Mesenchymal stem cell (in vitro differentiated cells and primary cell): ENCODE measurements around the gene GALNT13. TPM values are rescaled to one million over a fixed set of nuclear protein-coding genes. Genes with fewer than 3 reads are reported as not detected.

ENCODE experiments used
- DNase-seq: peaks from one replicate; pipeline ENCODE4 v3.0.0-alpha.2; 2013
- H2AFZ ChIP-seq: one replicate; pipeline ENCODE4 v1.6.1; 2013; ENCODE audit warnings: low read depth, mild to moderate bottlenecking, control low read depth, inconsistent platforms, low read length, moderate library complexity
- H2AK5ac ChIP-seq: 2 replicates; pipeline ENCODE4 v1.6.1; 2013; ENCODE audit warnings: low read length, moderate library complexity, mild to moderate bottlenecking, inconsistent platforms; ENCODE audit not compliant: severe bottlenecking
- H2BK120ac ChIP-seq: one replicate; pipeline ENCODE4 v1.6.1; 2013; ENCODE audit warnings: low read depth, mild to moderate bottlenecking, inconsistent platforms, low read length, moderate library complexity
- H2BK12ac ChIP-seq, 2 experiments: one replicate each; pipeline ENCODE4 v1.6.1; 2013; ENCODE audit warnings: inconsistent platforms in 2 of 2, low read length in 2 of 2, mild to moderate bottlenecking in 2 of 2, moderate library complexity in 2 of 2, control low read depth in 1 of 2
- H2BK15ac ChIP-seq: one replicate; pipeline ENCODE4 v1.6.1; 2013; ENCODE audit warnings: mild to moderate bottlenecking, low read depth, inconsistent platforms; ENCODE audit not compliant: poor library complexity, severe bottlenecking
- H2BK5ac ChIP-seq: 2 replicates; pipeline ENCODE4 v1.6.1; 2013; ENCODE audit warnings: low read depth, mild to moderate bottlenecking, low read length, control low read depth, inconsistent platforms; ENCODE audit not compliant: poor library complexity, severe bottlenecking
- H3K14ac ChIP-seq, 2 experiments: one replicate each; pipeline ENCODE4 v1.6.1; 2013; ENCODE audit warnings: inconsistent platforms in 2 of 2, low read length in 2 of 2, control low read depth in 1 of 2, mild to moderate bottlenecking in 1 of 2, moderate library complexity in 1 of 2
- H3K18ac ChIP-seq, 2 experiments: one replicate each; pipeline ENCODE4 v1.6.1; 2013; ENCODE audit warnings: inconsistent platforms in 2 of 2, low read length in 2 of 2, control low read depth in 1 of 2, low read depth in 1 of 2, mild to moderate bottlenecking in 1 of 2
- H3K23ac ChIP-seq, 2 experiments: one replicate each; pipeline ENCODE4 v1.6.1; 2013; ENCODE audit warnings: inconsistent platforms in 2 of 2, low read length in 2 of 2, mild to moderate bottlenecking in 2 of 2, moderate library complexity in 2 of 2, control low read depth in 1 of 2
- H3K27ac ChIP-seq: 2 replicates; pipeline ENCODE4 v1.5.1; 2013; ENCODE audit warnings: mild to moderate bottlenecking, moderate library complexity, low read length, control low read depth, inconsistent platforms; ENCODE audit not compliant: poor library complexity, severe bottlenecking
- H3K27me3 ChIP-seq, 2 experiments: 2 replicates each; pipeline versions ENCODE4 v1.6.1 to v1.7.0; 2013; ENCODE audit warnings: low read length in 2 of 2, mild to moderate bottlenecking in 2 of 2, moderate library complexity in 2 of 2, control low read depth in 1 of 2, inconsistent platforms in 1 of 2; ENCODE audit not compliant: control insufficient read depth in 1 of 2, insufficient read depth in 1 of 2
- H3K36me3 ChIP-seq, 2 experiments: 2 replicates each; pipeline versions ENCODE4 v1.6.1 to v1.7.0; 2013; ENCODE audit warnings: low read length in 2 of 2, control low read depth in 1 of 2, inconsistent platforms in 1 of 2, low read depth in 1 of 2, mild to moderate bottlenecking in 1 of 2; ENCODE audit not compliant: insufficient read depth in 2 of 2, control insufficient read depth in 1 of 2
- H3K4ac ChIP-seq, 2 experiments: one replicate each; pipeline ENCODE4 v1.6.1; 2013; ENCODE audit warnings: inconsistent platforms in 2 of 2, low read length in 2 of 2, mild to moderate bottlenecking in 2 of 2, moderate library complexity in 2 of 2, control low read depth in 1 of 2, low read depth in 1 of 2
- H3K4me1 ChIP-seq: 2 replicates; pipeline ENCODE4 v1.6.1; 2013; ENCODE audit warnings: low read depth, low read length, control low read depth; ENCODE audit not compliant: control insufficient read depth, insufficient read depth
- H3K4me2 ChIP-seq: 2 replicates; pipeline ENCODE4 v1.6.1; 2013; ENCODE audit warnings: low read length, mild to moderate bottlenecking, inconsistent platforms; ENCODE audit not compliant: poor library complexity, severe bottlenecking
- H3K4me3 ChIP-seq, 2 experiments: 2 replicates each; pipeline versions ENCODE4 v1.5.1 to v1.7.0; 2013; ENCODE audit warnings: low read length in 2 of 2, mild to moderate bottlenecking in 2 of 2, control low read depth in 1 of 2, low read depth in 1 of 2; ENCODE audit not compliant: insufficient read depth in 1 of 2
- H3K79me1 ChIP-seq: replicated peaks from 2 replicates; pipeline ENCODE4 v1.6.1; 2013; ENCODE audit warnings: mild to moderate bottlenecking, control low read depth, low read length, inconsistent platforms; ENCODE audit not compliant: poor library complexity, severe bottlenecking
- H3K9ac ChIP-seq: 2 replicates; pipeline ENCODE4 v1.7.0; 2013; ENCODE audit warnings: mild to moderate bottlenecking, low read length, moderate library complexity
- H3K9me3 ChIP-seq: 2 replicates; pipeline ENCODE4 v1.7.0; 2013; ENCODE audit warnings: mild to moderate bottlenecking, low read length; ENCODE audit not compliant: control insufficient read depth
- H4K8ac ChIP-seq: one replicate; pipeline ENCODE4 v1.6.1; 2013; ENCODE audit warnings: inconsistent platforms, mild to moderate bottlenecking, low read length, moderate library complexity
- H4K91ac ChIP-seq: one replicate; pipeline ENCODE4 v1.6.1; 2013; ENCODE audit warnings: mild to moderate bottlenecking, low read length, inconsistent platforms
- WGBS: methylation state at CpG from one replicate; pipeline ENCODE4 v1.1.7; 2013; ENCODE audit warnings: mixed read lengths; 5-methylcytosine and 5-hydroxymethylcytosine counted together
- polyA plus RNA-seq, 2 experiments: library from polyadenylated mRNA; stranded (reverse); fragments of 200-250 nt; gene quantifications; one replicate each; pipeline ENCODE4 v1.2.3, GENCODE V29; 2013

GALNT13 gene
- polyA plus RNA-seq (2013, experiment 1 of 2) = 0.52 TPM
- 0.63 TPM for polyA plus RNA-seq (2013, experiment 2 of 2)

DNA sequence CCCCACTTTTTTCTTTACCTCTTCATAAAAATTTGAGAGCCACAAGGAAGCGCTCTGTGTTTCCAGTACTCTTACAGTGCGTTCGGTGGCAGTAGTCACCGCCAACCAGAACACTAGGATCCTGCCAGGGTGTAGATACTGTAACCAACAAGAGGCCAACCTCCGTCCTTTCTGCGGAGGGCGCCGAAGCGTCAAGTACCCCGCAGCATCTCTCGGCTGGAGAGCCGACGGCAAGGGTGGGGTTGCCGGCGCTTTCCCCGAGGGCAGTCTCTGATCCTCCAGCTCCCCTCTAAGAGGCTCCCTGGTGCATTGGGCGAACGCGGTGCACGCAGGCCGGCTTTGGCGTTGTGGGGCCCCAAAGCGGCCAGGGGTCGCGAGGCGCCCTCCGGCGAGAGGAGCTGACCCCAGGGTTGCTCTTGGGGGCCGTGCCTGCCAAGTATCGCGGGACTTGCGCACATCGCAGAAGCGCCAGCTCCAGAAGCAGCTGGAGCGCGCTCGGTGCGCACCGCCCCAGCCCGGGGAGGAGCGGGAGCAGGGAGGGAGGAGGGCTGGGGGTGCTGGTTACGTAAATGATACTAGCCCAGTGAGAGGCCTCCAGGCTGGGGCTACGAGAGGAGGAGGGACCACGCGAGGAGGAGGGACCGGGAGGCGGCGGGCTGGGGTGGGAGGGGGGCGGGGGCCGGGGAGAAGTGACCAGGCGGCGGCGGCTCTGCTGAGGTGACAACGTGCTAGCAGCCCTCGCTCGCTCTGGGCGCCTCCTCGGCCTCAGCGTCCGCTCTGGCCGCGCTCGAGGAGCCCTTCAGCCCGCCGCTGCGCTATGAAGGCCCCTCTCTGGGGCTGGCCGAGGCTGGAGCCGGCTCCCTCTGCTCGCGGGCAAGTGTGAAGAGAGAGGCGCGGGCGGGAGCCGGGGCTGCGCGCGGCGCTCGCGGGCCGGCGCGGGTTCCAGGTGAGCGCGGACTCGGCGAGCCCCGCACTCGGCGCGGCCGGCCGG lies at the start of gene GALNT13:
Gene GALNT13 (plus strand): TSS at position 692 of the 991 bp plus-strand sequence.
- Histone ChIP-seq H3K27ac (no peak within 1 kb of the TSS), H3K79me1 (no peaks in the 10 kb centered on the region), H3K4me2 (peak within 1 kb of the TSS; percentile 75), H2BK15ac (no peak within 1 kb of the TSS), H2BK12ac (no peak within 1 kb of the TSS), H3K9me3 (no peaks in the 10 kb centered on the region), H3K4me3 (peak within 1 kb of the TSS; percentile 55 to 78), H3K27me3 (peaks cover 34 to 37% of the 10 kb centered on the region in 2 experiments), H4K91ac (no peak within 1 kb of the TSS), H3K18ac (no peak within 1 kb of the TSS), H2BK5ac (no peak within 1 kb of the TSS), H3K14ac (no peak within 1 kb of the TSS), H3K4me1 (peaks cover 20% of the 10 kb centered on the region), H3K23ac (no peak within 1 kb of the TSS), H3K4ac (no peak within 1 kb of the TSS), H2BK120ac (no peak within 1 kb of the TSS), H3K9ac (peak within 1 kb of the TSS; percentile 64), H4K8ac (no peak within 1 kb of the TSS), H2AFZ (no peak within 1 kb of the TSS), H3K36me3 (no peaks in the 10 kb centered on the region), H2AK5ac (no peak within 1 kb of the TSS)
- DNase-seq = peak; percentile 64
- 2% methylated on average over 81 of the region's 93 CpGs for WGBS

DNA sequence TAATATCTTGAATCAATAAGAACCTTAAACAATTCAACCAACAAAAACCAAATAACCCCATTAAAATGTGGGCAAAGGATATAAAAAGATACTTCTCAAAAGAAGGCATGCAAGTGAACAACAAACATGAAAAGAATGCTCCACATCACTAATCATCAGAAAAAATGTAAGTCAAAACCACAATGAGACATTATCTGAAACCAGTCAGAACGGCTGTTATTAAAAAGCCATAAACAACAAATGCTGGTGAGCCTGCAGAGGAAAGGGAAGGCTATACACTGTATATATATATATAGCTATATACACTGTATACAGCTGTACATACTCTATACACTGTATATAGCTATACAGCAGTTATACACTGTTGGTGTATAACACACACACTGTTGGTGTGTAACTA lies 47.8 kb upstream of the GALNT13 start:
- Histone ChIP-seq H2AK5ac (no peak overlapping the region), H2BK12ac (no peak overlapping the region), H3K9ac (no peak overlapping the region), H4K91ac (no peak overlapping the region), H2BK15ac (no peak overlapping the region), H4K8ac (no peak overlapping the region), H3K27ac (no peak overlapping the region), H3K4me1 (no peaks in the 10 kb centered on the region), H2BK120ac (no peak overlapping the region), H3K4ac (no peak overlapping the region), H2AFZ (no peak overlapping the region), H3K9me3 (peaks cover 7% of the 10 kb centered on the region), H3K23ac (no peak overlapping the region), H3K36me3 (no peaks in the 10 kb centered on the region), H3K27me3 (no peaks in the 10 kb centered on the region), H3K4me2 (no peak overlapping the region), H3K14ac (no peak overlapping the region), H2BK5ac (no peak overlapping the region), H3K18ac (no peak overlapping the region), H3K79me1 (no peaks in the 10 kb centered on the region), H3K4me3 (no peak overlapping the region)
- peak; percentile 1 for DNase-seq
- no CpG with 5 or more reads among the region's 1 CpG for WGBS

DNA sequence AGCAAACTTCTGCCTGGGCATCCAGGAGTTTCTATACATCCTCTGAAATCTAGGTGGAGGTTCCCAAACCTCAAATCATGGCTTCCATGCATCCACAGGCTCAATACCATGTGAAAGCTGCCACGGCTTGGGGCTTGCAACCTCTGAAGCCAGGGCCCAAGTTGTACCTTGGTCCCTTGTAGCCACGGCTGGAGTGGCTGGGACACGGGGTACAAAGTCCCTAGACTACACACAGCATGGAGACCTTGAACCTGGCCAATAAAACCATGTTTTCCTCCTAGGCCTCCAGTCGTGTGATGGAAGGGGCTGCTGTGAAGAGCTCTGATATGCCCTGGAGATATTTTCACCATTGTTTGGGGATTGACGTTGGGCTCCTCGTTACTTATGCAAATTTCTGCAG lies 43.4 kb upstream of the GALNT13 start:
- no peak for DNase-seq
- H3K18ac ChIP-seq = no peak overlapping the region
- 64% methylated on average over 5 of the region's 6 CpGs for WGBS

DNA sequence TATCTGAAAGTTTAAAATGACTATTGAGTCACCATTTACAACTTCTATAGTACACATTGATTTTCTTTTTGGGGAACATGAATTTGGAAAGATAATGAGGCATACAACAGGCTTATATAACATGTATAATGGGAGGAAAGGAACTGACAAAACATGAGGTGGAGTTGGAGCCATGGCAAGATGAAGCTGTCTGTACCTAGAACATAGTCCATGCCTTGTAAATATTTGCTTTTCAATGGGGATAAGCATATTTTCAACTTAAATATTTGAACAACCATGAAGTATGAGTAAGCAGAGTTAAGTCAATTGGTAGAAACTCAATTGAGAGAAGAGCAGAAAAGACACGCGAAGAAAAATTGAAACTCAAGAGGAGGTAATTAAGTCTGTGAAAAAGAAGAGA lies 37.1 kb upstream of the GALNT13 start:
- Histone ChIP-seq H3K4me2 (no peak overlapping the region), H3K36me3 (no peaks in the 10 kb centered on the region), H2AFZ (no peak overlapping the region), H3K4me3 (no peak overlapping the region), H3K9me3 (peaks cover 3% of the 10 kb centered on the region), H3K18ac (no peak overlapping the region), H3K9ac (no peak overlapping the region), H2AK5ac (no peak overlapping the region), H3K79me1 (no peaks in the 10 kb centered on the region), H4K91ac (no peak overlapping the region), H3K27me3 (no peaks in the 10 kb centered on the region), H3K23ac (no peak overlapping the region), H2BK5ac (no peak overlapping the region), H3K4me1 (no peaks in the 10 kb centered on the region), H2BK120ac (no peak overlapping the region), H3K14ac (no peak overlapping the region), H4K8ac (no peak overlapping the region), H2BK12ac (no peak overlapping the region), H3K4ac (no peak overlapping the region), H3K27ac (no peak overlapping the region), H2BK15ac (no peak overlapping the region)
- 100% methylated on average over 2 of the region's 2 CpGs for WGBS
- DNase-seq = no peak

More for the DNA sequence above, 43.4 kb upstream of the GALNT13 start:
- Histone ChIP-seq H3K14ac (no peak overlapping the region), H3K79me1 (no peaks in the 10 kb centered on the region), H2BK5ac (no peak overlapping the region), H3K9me3 (peaks cover 10% of the 10 kb centered on the region), H3K36me3 (no peaks in the 10 kb centered on the region), H3K9ac (no peak overlapping the region), H3K27me3 (no peaks in the 10 kb centered on the region), H4K8ac (no peak overlapping the region), H3K23ac (no peak overlapping the region), H4K91ac (no peak overlapping the region), H3K4ac (no peak overlapping the region), H2AFZ (no peak overlapping the region), H2AK5ac (no peak overlapping the region), H2BK15ac (no peak overlapping the region), H3K4me1 (no peaks in the 10 kb centered on the region), H2BK120ac (no peak overlapping the region), H3K4me3 (no peak overlapping the region), H3K27ac (no peak overlapping the region), H3K4me2 (no peak overlapping the region), H2BK12ac (no peak overlapping the region)
